A549 (cell line): ENCODE measurements around the gene ANAPC7. TPM values are rescaled to one million over a fixed set of nuclear protein-coding genes. Genes with fewer than 3 reads are reported as not detected.

Experiments used
- ATAC-seq, 2 experiments: fragments of 200-7000 bp in 1 of 2; fragments of >200 bp in 1 of 2; cut with Nextera tagmentation in 1 of 2; cut with Tn5 transposase in 1 of 2; 3 replicates each; pipeline versions ENCODE4 v1.8.0 to v1.9.1; 2018 to 2020; ENCODE audit warnings: mild to moderate bottlenecking in 1 of 2, moderate library complexity in 1 of 2
- CTCF ChIA-PET: fragments of 300-600 bp; sonication (Branson Sonifier 250); formaldehyde crosslinking; extraction: SDS; loops from one replicate; lab custom pipeline; 2021; ENCODE audit warnings: antibody characterized with exemption, inconsistent platforms; lab: Yijun Ruan, JAX
- POLR2A ChIA-PET: fragments of 350-600 bp; formaldehyde crosslinking; extraction: SDS; loops from one replicate; lab custom pipeline; 2021; ENCODE audit warnings: antibody characterized with exemption, inconsistent platforms; lab: Yijun Ruan, JAX
- DNase-seq, 2 experiments: peaks; one replicate each; pipeline versions ENCODE4 v3.0.0 to v3.0.0-alpha.2; 2011 to 2016; ENCODE audit warnings: low read depth in 1 of 2, low spot score in 1 of 2
- FAIRE-seq: peaks from 2 replicates; lab custom pipeline; 2011; peaks lifted over from hg19 to GRCh38; lab: Jason Lieb, UNC
- H3K27ac ChIP-seq, 2 experiments: fragments of >200 bp; sonication (Bioruptor Twin); formaldehyde crosslinking; 3 replicates each; pipeline ENCODE4 v1.5.1; 2016 to 2017
- H3K4me1 ChIP-seq: fragments of >200 bp; sonication (Bioruptor Twin); formaldehyde crosslinking; 3 replicates; pipeline ENCODE4 v1.6.1; 2016
- H3K4me2 ChIP-seq: fragments of >200 bp; sonication (Bioruptor Twin); formaldehyde crosslinking; 3 replicates; pipeline ENCODE4 v1.6.1; 2016
- H3K4me3 ChIP-seq: fragments of >200 bp; sonication (Bioruptor Twin); formaldehyde crosslinking; 3 replicates; pipeline ENCODE4 v1.5.1; 2016
- H3K9me3 ChIP-seq: fragments of >200 bp; sonication (Bioruptor Twin); formaldehyde crosslinking; 3 replicates; pipeline ENCODE4 v1.6.1; 2016
- ATOH8 ChIP-seq: fragments of 250-450 bp; sonication (Bioruptor Pico); IDR thresholded peaks from 2 replicates; pipeline ENCODE4 v1.5.0; 2020; ENCODE audit warnings: low read depth, mild to moderate bottlenecking, moderate library complexity
- BHLHE40 ChIP-seq: IDR thresholded peaks from 2 replicates; pipeline ENCODE4 v1.6.1; 2012; ENCODE audit warnings: low read depth, low read length, inconsistent platforms
- CHD4 ChIP-seq: fragments of 200-600 bp; sonication (generic); IDR thresholded peaks from 2 replicates; pipeline ENCODE4 v1.6.1; 2016; ENCODE audit warnings: antibody characterized with exemption, mild to moderate bottlenecking, borderline replicate concordance
- E2F6 ChIP-seq: IDR thresholded peaks from 2 replicates; pipeline ENCODE4 v1.6.1; 2012; ENCODE audit warnings: low read depth, borderline replicate concordance
- EP300 ChIP-seq, 2 experiments: fragments of >200 bp; sonication (Bioruptor Twin); formaldehyde crosslinking; IDR thresholded peaks; 2 replicates in 1 of 2; 3 replicates in 1 of 2; pipeline ENCODE4 v1.6.1; 2016 to 2017
- FOSL2 ChIP-seq, 2 experiments: fragments of 450-650 bp in 1 of 2; fragments of >200 bp in 1 of 2; sonication (Bioruptor Twin) in 1 of 2; formaldehyde crosslinking; IDR thresholded peaks; 2 replicates each; pipeline versions ENCODE4 v1.5.0 to v1.6.1; 2016 to 2020; ENCODE audit warnings: mild to moderate bottlenecking in 1 of 2, moderate library complexity in 1 of 2
- GATA3 ChIP-seq: IDR thresholded peaks from 2 replicates; pipeline ENCODE4 v1.6.1; 2012; ENCODE audit warnings: borderline replicate concordance
- HDAC2 ChIP-seq: fragments of 200-600 bp; sonication (generic); IDR thresholded peaks from 2 replicates; pipeline ENCODE4 v1.6.1; 2016
- HES2 ChIP-seq: fragments of >200 bp; sonication (Bioruptor Twin); formaldehyde crosslinking; IDR thresholded peaks from 2 replicates; pipeline ENCODE4 v1.6.1; 2016
- JUN ChIP-seq, 2 experiments: fragments of >200 bp; sonication (Bioruptor Twin); formaldehyde crosslinking; IDR thresholded peaks; 2 replicates in 1 of 2; 3 replicates in 1 of 2; pipeline ENCODE4 v1.6.1; 2016 to 2017
- JUNB ChIP-seq: fragments of >200 bp; sonication (Bioruptor Twin); formaldehyde crosslinking; IDR thresholded peaks from 2 replicates; pipeline ENCODE4 v1.6.1; 2016
- MAX ChIP-seq: IDR thresholded peaks from 2 replicates; pipeline ENCODE4 v1.6.1; 2012
- MAZ ChIP-seq: fragments of 150-350 bp; IDR thresholded peaks from 2 replicates; pipeline ENCODE4 v1.6.1; 2014; ENCODE audit warnings: antibody characterized with exemption, low read depth, low read length, borderline replicate concordance
- MYC ChIP-seq: IDR thresholded peaks from 2 replicates; pipeline ENCODE4 v1.6.1; 2012; ENCODE audit warnings: mild to moderate bottlenecking, inconsistent platforms, low read length, improper control_type of control experiment, borderline replicate concordance
- NFE2L2 ChIP-seq: fragments of 150-350 bp; conservative IDR thresholded peaks from 2 replicates; pipeline ENCODE4 v1.6.1; 2014; ENCODE audit warnings: low read length
- PBX3 ChIP-seq: IDR thresholded peaks from 2 replicates; pipeline ENCODE4 v1.6.1; 2012
- POLR2A ChIP-seq: IDR thresholded peaks from 2 replicates; pipeline ENCODE4 v1.6.1; 2012; ENCODE audit warnings: mild to moderate bottlenecking, low read length
- POLR2AphosphoS2 ChIP-seq: conservative IDR thresholded peaks from 2 replicates; pipeline ENCODE4 v1.6.1; 2012; ENCODE audit warnings: low read length, improper control_type of control experiment, inconsistent platforms
- RCOR1 ChIP-seq: fragments of 150-350 bp; IDR thresholded peaks from 2 replicates; pipeline ENCODE4 v1.6.1; 2014; ENCODE audit warnings: antibody characterized with exemption, low read length, low read depth
- RFX5 ChIP-seq: fragments of 450-650 bp; IDR thresholded peaks from 2 replicates; pipeline ENCODE4 v1.7.1; 2014; ENCODE audit warnings: antibody characterized with exemption, mild to moderate bottlenecking, moderate library complexity
- RNF2 ChIP-seq: fragments of 200-600 bp; sonication (generic); IDR thresholded peaks from 2 replicates; pipeline ENCODE4 v1.6.1; 2016; ENCODE audit warnings: low read depth, mild to moderate bottlenecking, antibody characterized with exemption, moderate library complexity, borderline replicate concordance
- SREBF2 ChIP-seq: fragments of 450-650 bp; IDR thresholded peaks from 2 replicates; pipeline ENCODE4 v1.6.1; 2014; ENCODE audit warnings: mild to moderate bottlenecking, moderate library complexity
- TP53 ChIP-seq: fragments of 250-450 bp; sonication (Bioruptor Pico); IDR thresholded peaks from 2 replicates; pipeline ENCODE4 v1.5.0; 2021; ENCODE audit warnings: mild to moderate bottlenecking, moderate library complexity
- ZNF302 ChIP-seq: fragments of 250-450 bp; sonication (Bioruptor Pico); IDR thresholded peaks from 2 replicates; pipeline ENCODE4 v1.9.0; 2021; ENCODE audit warnings: inconsistent platforms, mild to moderate bottlenecking, moderate library complexity
- ZSCAN20 ChIP-seq: fragments of 250-450 bp; sonication (Bioruptor Pico); IDR thresholded peaks from 2 replicates; pipeline ENCODE4 v1.8.0; 2022; ENCODE audit warnings: mild to moderate bottlenecking, moderate library complexity
- WGBS: methylation state at CpG from one replicate; pipeline ENCODE4 v1.1.6; 2017; ENCODE audit errors: missing lambda C conversion rate; 5-methylcytosine and 5-hydroxymethylcytosine counted together
- polyA plus RNA-seq, 4 experiments: library from polyadenylated mRNA; depleted of rRNA in 3 of 4; stranded (reverse); fragments of >200 nt; fragmentation: RNase III in 1 of 4; extraction: RNeasy Plus Mini Kit Qiagen cat#74134 plus additional on column Dnase treatment in 1 of 4; gene quantifications; 2 replicates in 3 of 4; 3 replicates in 1 of 4; pipeline ENCODE4 v1.2.3, GENCODE V29; 2011 to 2017

The ANAPC7 gene
- polyA plus RNA-seq, 2 of the 4 experiments (the other 2 are of a cell fraction): 66.1 to 122 TPM

GRCh38 chr12:110444455-110444854 lies 40.9 kb upstream of the ANAPC7 start:
- ChIA-PET POLR2A (no interaction called here), CTCF (interaction anchor here (1.8 kb wide), 1 partner anchor 13 kb away, joined by 7 read pairs; no protein-coding TSS in a partner anchor)
- Histone ChIP-seq H3K9me3 (no peaks in the 10 kb centered on the region), H3K4me1 (peaks cover 13% of the 10 kb centered on the region; the same call in 1 of the 3 replicates), H3K27ac (no peak overlapping the region), H3K4me3 (no peak overlapping the region), H3K4me2 (no peak overlapping the region)
- no peak for TF ChIP-seq EP300 (IDR thresholded peaks at IDR 0.05)
- no peak for TF ChIP-seq NFE2L2
- TF ChIP-seq HDAC2: no peak
- TF ChIP-seq E2F6: no peak
- no peak for TF ChIP-seq POLR2AphosphoS2
- TF ChIP-seq JUN (IDR thresholded peaks at IDR 0.05): no peak
- no peak for TF ChIP-seq JUNB
- no peak for TF ChIP-seq GATA3
- no peak for TF ChIP-seq RCOR1
- TF ChIP-seq PBX3: no peak
- TF ChIP-seq MAZ: no peak
- no peak for TF ChIP-seq HES2
- no peak for TF ChIP-seq RFX5
- no peak for TF ChIP-seq FOSL2 (IDR thresholded peaks at IDR 0.05)
- no peak for TF ChIP-seq FOSL2 (CRISPR knock-in tag; IDR thresholded peaks at IDR 0.05)
- TF ChIP-seq MYC: no peak
- TF ChIP-seq CHD4: no peak
- no peak for TF ChIP-seq SREBF2
- 95% methylated on average over 3 of the region's 3 CpGs for WGBS
- FAIRE-seq (no peak), DNase-seq (no peak), ATAC-seq (no peak)

- Histone ChIP-seq H3K4me3 (no peak overlapping the region), H3K4me2 (no peak overlapping the region), H3K4me1 (0 out of 3 replicates have a peak, but pooled peaks cover 3% of the 10 kb centered on the region), H3K27ac (no peak overlapping the region)
- ChIA-PET POLR2A (no interaction called here), CTCF (no interaction called here)
- WGBS: 53% methylated on average over 2 of the region's 2 CpGs
- TF ChIP-seq BHLHE40: no peak
- TF ChIP-seq ATOH8: no peak
- TF ChIP-seq RNF2: no peak
- TF ChIP-seq RCOR1: no peak
- TF ChIP-seq ZNF302 (CRISPR knock-in tag): no peak
- no peak for TF ChIP-seq GATA3
- no peak for TF ChIP-seq MAX
- no peak for TF ChIP-seq ZSCAN20 (CRISPR knock-in tag)
- TF ChIP-seq TP53 (CRISPR knock-in tag): no peak
- TF ChIP-seq POLR2A: no peak
- TF ChIP-seq, all 56 proteins: peak for 0
- DNase-seq (no peak), ATAC-seq (no peak), FAIRE-seq (no peak)
- no peaks in the 10 kb centered on the region for H3K9me3 ChIP-seq
Measured at GRCh38 chr12:110436231-110436630, 32.7 kb upstream of the ANAPC7 start.
